SK-N-MC (cell line): Measurements from ENCODE around the gene CD4.

Experiments
- EZH2 ChIP-seq: fragments of 200-600 bp; sonication (generic); IDR thresholded peaks from one replicate; pipeline ENCODE4 v1.6.1; 2017; ENCODE audit warnings: antibody characterized with exemption
- FOXP2 ChIP-seq: optimal IDR thresholded peaks from 2 replicates; pipeline ENCODE3; 2011; ENCODE audit warnings: mild to moderate bottlenecking, moderate library complexity; ENCODE audit not compliant: insufficient read depth; ENCODE audit errors: extremely low read length, control extremely low read depth
- POLR2AphosphoS5 ChIP-seq: IDR thresholded peaks from 2 replicates; pipeline ENCODE4 v1.6.1; 2012; ENCODE audit warnings: mild to moderate bottlenecking, low read depth, low read length, borderline replicate concordance

DNA sequence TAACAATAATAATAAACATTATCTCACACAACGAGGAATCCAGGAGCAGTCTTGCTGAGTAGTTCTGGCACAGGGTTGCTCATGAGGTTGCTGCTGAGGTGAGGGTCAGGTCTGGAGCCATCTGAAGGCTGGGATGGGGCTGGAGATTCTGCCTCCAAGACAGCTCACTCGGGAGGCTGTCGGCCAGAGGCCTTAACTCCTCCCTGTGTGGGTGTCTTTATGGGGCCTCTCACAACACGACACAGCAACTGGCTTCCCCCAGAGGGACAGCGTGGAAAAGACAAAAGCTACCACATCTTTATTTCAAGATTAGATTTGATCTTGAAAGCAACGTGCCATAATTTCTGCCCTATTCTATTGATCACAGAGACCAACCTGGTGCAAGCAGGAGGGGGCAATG is 7.2 kb upstream of the CD4 start:
- TF ChIP-seq EZH2: no peak
- TF ChIP-seq POLR2AphosphoS5: no peak
- TF ChIP-seq FOXP2: no peak
